ENCODE results near the gene PFKL.
"Not testable (repeated sequence)": the region's sequence is repeated elsewhere in the genome, so short reads cannot be mapped to it uniquely, and the experiment has no call there.

Gene PFKL

DNA sequence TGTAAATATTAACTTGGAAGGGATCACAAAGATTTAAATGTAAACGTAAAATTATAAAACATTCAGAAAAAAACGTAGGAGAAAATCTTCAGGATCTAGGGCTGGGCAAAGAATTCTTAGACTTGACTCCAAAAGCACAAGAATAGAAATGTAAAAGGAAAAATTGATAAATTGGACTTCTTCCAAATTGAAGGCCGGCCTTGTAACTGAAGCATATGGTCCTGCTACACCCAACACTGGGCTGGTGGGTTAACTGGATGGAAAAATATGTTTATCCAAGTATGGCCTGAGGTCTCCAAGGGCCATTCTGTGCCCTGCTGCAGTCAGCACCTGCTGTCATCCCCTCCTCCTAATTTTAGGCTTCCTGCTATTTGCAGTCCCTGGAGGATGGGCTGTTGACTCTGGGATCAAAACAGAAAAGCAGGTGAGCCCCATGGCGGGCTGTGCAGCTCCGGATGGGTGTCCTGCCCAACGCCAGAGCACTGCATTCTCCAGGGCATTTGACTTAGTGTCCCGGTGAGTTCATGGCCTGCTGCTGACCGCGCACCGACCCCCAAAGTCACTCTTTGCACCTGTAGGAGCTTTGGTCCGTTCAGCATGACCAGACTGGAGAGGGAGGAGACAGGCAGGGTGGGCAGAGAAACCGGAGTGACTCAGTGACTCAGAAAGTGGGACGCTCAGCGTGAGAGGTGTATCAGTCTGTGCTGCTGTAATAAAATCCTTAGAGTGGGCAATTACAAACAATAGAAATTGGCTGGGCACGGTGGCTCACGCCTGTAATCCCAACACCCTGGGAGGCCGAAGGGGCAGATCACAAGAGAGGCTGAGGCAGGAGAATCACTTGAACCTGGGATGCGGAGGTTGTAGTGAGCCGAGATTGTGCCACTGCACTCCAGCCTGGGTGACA, 20.2 kb upstream of the PFKL start:
- DNase-seq, result no peak

DNA sequence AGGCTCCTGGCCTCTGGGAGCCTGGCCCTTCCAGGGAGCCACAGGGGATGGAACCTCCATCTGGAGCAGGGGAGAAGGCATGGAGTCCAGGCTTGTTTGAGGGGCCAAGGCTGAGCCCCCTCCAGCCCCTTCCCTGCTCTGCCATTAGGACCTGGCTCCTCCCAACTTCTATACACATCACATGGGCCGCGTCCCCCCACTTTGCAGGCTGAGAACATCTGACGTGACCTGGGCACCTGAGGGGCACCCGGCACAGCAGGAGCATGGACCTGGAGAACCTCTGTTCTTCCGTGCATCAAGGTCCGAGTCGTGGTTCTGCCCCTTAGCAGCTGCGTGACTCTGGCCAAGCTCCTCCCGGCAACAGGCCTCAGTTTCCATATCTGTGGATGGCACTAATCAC, 18.1 kb upstream of the PFKL start:
- DNase-seq, result no peak

DNA sequence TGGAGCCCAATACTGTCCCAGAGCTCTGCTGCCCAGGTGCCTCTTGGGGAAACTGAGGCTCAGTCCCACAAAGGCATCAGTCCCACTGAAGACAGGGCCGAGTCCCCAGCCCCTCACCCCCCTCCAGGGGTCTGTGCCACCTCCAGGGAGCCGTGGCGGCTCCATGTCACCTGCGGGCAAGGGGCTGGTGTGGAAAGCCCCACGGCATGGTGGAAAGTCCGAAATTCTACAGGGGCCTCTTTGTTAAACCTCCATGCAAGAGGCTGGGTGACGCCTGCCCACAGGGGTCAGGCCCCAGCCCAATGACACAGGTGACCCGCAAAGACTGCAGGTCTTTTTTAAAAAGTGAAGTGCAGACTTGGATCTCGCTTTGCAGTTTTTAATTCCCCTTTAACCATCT, 17.5 kb upstream of the PFKL start:
- no peak for DNase-seq

DNA sequence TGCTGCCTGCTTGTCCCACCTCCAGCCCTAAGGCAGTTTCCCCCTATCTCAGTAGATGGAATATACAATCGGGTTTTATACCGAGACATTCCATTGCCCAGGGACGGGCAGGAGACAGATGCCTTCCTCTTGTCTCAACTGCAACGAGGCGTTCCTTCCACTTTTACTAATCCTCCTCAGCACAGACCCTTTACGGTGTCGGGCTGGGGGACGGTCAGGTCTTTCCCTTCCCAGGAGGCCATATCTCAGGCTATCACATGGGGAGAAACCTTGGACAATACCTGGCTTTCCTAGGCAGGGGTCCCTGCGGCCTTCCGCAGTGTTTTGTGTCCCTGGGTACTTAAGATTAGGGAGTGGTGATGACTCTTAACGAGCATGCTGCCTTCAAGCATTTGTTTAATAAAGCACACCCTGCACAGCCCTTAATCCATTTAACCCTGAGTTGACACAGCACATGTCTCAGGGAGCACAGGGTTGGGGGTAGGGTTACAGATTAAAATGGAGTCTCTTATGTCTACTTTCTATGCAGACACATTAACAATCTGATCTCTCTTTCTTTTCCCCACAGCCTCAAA, 16.6 kb upstream of the PFKL start:
- not testable (repeated sequence) for DNase-seq

DNA sequence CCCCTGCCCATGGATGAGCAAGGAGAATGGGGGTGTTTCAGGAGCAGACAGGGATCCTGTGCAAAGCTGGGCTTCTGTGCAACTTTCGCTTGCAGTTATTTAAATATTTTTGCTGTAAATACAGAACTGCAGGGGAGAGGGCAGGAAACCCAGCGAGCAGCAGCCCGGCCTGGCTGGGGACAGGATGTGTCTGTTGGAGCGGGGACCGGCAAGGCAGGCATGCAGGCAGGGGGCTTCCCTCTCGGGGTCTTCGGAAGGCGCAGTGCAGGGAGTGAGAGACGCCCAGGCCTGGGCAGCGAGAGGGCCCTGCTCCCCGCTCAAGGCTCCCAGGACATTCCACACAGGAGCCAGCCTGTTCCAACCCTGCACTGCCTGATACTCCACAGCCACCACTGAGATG, 15.9 kb upstream of the PFKL start:
- DNase-seq, result no peak

DNA sequence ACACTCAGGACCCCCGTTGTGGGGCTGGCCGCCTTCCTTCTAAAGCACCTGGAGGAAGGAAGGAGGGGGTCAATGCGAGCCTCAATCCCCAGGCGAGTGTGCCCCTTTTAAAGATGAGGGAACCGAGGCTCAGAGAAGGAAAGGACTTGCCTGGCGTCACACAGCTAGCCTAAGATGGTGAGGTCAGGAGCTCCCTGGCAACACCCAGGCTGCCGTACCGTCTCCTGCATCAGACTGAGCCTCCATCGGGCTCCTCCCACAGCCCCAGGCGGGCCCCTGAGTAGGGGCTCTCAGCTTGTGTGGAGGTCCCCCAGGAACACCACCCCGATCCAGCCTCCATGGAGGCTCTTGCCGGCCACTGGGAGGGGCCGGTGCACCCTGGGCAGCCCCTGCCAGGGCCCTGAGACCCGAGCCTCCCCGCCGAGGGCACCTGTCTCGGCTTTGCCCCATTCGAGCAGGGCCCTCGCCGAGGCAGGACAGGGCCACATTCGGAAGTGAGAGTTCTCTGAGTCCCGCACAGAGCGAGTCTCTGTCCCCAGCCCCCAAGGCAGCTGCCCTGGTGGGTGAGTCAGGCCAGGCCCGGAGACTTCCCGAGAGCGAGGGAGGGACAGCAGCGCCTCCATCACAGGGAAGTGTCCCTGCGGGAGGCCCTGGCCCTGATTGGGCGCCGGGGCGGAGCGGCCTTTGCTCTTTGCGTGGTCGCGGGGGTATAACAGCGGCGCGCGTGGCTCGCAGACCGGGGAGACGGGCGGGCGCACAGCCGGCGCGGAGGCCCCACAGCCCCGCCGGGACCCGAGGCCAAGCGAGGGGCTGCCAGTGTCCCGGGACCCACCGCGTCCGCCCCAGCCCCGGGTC, 14.5 kb upstream of the PFKL start, which contains the start of gene AIRE:
AIRE (plus strand) TSS at position 739 of the 855 bp plus-strand sequence. CDS start 131 bp downstream, outside the sequence.
- no peak for DNase-seq

DNA sequence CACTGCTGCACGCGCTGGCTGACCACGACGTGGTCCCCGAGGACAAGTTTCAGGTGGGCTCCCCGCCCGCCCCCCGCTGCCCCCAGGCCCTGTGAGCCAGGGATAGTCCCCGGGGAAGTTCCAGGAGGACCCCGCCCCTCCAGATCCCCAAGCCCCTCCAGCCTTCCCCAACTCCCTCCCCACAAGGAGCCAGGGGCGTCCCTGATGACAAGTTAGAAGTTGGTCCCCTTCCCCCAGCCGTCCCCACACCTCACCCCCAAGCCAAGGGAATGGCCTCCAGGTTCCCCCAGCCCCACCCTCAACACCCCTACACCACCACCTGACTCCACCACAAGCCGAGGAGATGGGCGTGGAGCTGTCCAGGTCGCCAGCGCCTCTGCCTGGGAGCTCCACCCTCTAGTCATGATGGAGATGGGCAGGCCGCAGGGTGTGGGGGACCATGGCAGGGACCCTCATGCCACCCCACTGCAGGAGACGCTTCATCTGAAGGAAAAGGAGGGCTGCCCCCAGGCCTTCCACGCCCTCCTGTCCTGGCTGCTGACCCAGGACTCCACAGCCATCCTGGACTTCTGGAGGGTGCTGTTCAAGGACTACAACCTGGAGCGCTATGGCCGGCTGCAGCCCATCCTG, 13.7 kb upstream of the PFKL start:
- no peak for DNase-seq

DNA sequence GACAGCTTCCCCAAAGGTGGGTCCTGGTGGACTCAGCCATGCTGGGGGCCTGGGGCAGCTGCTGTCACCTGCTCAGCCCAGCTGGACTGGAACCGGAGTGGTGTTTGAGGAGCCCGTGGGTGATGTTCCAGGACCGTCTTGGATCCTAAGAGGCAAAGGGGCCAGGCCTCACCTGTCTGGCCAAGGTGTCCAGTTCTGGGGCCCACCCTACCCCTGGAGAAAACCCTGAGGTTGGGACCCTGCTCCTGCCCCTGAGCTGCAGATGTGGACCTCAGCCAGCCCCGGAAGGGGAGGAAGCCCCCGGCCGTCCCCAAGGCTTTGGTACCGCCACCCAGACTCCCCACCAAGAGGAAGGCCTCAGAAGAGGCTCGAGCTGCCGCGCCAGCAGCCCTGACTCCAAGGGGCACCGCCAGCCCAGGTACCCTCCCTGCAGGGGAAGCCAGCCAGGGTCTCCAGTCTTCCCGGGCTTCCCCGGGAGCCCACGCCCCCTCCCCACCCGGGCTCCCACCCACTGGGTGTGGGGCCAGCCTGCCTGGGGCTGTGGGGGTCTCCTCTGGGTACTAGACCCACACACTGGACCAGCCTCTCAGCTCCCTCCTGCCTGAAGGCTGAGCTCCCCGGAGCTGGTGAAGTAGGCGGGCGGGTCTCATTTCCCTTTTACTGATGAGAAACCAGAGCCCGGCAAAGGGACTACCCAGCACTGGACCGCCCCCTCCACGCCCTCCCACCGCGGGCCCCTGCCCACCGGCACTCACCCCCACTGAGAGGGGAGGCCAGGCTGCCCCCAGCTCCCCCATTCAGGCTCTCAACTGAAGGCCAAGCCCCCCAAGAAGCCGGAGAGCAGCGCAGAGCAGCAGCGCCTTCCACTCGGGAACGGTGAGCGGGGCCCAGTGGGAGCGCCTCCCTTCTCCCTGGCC, 12.9 kb upstream of the PFKL start:
- no peak for DNase-seq

DNA sequence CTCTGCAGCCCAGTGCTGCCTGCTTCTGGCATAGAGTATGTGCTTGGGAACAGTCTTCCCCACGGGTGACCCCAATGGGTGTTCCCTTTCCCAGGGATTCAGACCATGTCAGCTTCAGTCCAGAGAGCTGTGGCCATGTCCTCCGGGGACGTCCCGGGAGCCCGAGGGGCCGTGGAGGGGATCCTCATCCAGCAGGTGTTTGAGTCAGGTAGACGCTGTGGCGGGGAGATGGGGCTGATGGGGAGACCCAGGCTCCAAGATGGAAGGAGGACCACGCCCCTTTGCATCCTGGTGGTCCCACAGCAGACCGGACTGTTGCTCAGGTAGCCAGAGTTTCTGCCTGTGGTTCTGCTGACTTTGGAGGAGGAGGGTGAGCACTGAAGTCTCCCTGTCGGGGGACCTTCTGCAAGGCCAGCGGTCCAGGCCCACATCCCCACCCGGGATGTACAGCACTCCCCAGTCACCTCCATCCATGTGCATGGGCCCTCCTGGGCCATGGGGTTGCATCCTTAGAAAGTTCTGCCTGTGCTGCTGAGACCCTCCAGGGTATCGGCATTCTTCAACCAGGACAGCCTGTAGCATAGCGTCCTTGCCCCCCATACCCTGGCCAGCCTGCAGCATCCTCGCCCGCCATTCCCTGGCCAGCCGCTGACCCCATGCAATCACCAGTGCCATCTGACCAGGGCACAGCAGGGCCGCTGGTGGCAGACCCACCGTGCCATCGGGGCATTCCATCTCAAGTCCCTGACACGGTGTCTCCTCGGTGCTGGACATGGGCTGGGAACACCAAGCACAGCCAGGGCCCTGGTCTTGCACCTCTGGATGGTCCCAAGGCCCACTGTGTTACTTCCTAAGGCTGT, 11.4 kb upstream of the PFKL start:
- DNase-seq, result no peak

DNA sequence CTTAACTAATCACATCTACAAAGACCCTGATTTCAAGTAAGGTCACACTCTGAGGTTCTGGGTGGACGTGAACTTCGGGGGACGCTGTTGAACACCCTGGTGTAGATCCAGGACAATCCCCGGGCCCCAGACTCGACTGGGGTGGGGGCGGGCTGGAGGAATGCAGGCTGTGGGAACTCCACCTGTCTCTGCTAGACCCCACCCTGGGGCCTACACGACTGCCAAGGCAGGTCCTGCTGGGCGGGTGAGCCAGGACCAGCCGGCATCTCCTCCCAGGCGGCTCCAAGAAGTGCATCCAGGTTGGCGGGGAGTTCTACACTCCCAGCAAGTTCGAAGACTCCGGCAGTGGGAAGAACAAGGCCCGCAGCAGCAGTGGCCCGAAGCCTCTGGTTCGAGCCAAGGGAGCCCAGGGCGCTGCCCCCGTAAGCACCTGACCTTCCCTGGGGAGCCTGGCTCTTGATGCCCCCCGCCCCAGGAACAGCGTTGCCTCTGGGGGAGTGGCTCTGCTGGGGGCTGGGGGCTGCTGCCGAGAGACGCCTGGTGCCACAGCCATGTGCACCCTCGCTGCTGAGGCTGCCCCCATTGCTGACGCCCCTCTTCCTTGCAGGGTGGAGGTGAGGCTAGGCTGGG, 10.4 kb upstream of the PFKL start:
- no peak for DNase-seq

DNA sequence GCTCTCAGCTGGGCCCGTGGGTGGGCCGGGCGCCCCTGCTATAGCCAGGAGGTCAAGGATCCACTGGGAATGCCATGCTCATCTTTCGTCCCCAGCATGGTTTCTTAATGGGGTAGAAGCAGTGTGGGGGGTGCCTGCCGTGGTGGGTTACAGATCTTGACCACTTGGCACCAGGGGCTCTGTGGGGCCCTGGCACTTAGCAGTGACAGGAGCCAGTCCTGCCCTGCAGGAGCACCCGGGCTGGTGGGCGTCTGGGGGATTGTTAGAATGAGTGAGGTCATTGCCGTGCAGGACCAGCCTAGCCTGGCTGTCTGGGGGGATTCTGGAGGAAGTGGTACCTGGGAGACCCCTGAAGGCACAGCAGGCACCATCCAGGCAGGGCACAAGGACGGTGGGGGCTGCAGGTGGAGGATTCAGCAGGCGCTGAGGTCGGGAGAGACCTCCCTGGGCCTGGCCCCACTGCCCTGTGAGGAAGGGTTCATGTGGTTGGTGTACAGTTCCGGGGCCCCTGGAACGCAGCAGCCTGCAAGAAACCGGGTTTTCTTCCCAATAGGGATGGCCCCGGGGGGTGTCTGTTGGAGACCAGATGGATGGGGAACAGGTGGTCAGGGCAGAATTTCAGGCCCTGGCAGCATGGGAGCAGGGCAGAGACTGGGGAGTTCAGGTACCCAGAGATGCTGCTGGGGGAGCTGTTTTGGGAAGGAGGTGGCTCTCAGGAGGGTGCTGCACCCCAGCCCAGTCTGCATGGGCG, 9.4 kb upstream of the PFKL start:
- no peak for DNase-seq

DNA sequence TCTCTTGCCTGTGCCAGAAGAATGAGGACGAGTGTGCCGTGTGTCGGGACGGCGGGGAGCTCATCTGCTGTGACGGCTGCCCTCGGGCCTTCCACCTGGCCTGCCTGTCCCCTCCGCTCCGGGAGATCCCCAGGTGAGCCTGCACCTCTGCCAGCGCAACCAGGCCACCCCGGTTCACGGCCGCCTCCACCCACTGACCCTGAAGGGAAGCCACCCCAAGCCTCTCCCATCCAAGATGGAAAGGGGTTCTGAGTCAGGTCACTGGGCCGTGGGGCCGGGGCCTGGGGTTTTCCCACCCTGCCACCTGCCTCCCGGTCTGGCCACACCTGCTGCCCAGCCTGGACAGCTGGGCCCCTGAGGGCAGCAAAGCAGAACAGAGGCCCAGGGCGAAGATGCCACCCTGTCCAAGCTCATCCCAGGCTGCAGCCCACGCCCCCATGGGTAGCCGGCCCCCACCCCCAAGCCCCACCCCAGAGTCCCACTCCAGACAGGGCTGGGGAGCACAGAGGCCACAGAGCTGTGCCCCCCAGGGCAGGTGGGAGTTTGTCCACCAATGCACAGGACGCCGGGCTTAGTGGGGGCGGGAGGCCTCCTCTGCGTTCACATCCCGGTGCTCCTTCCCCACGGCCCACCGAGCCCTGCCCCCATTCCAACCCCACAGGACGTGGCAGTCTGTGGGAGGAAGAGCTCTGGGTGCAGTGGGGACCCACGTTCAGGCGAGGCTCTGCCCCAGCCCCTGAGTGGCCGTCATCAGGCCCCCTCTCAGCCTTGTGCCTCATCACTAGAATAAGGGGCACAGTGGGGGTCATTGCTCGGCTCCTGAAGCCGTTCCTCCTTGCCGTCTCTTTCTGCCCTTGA, 8.5 kb upstream of the PFKL start:
- DNase-seq, result no peak

DNA sequence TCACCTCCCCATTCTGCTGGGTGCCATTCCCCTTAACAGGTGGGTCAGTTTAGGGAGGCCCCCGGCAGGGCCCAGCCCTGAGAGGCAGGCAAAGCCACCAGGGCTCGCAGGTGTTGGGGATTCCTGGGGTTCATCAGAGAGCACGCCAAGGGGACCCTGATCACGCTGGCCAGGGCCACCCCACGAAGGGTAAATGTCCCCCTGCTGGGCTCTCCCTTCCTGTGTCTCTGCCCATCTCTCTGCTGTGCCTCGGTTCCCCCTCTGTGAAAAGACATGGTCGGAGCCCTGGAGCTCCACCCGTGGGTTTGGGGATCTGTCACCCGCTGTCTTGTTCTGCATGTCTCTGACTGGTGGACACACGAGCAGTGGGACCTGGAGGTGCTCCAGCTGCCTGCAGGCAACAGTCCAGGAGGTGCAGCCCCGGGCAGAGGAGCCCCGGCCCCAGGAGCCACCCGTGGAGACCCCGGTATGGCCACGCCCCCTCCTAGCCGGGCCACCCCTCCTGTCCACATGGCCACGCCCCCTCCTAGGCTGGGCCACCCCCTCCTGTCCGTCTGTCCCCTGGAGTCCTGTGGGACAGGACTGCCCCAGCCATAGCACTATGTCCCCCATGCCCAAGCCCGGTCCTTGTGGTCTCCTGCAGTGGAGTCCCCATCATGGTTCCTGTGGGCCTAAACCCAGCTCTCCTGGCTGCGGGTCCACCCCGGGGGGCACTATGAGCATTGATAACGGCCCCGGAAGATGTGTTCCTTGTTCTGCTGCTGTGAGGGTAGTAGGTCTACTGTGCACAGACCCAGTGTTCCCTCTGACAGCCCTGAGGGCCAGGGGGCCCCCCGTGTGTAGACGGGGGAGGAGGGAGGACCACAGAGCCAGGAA, 7.7 kb upstream of the PFKL start:
- DNase-seq, result no peak

DNA sequence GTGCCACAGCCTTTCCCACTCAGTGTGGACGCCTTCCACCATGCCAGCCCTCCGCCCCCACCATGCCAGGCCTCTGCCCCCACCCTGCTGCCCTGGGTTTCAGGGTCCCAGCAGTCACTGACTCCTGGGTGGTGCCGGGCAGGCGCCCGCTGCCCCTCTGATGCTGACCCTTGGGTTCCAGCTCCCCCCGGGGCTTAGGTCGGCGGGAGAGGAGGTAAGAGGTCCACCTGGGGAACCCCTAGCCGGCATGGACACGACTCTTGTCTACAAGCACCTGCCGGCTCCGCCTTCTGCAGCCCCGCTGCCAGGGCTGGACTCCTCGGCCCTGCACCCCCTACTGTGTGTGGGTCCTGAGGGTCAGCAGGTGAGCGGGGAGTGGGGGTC, 7.0 kb upstream of the PFKL start:
- DNase-seq, result no peak

DNA sequence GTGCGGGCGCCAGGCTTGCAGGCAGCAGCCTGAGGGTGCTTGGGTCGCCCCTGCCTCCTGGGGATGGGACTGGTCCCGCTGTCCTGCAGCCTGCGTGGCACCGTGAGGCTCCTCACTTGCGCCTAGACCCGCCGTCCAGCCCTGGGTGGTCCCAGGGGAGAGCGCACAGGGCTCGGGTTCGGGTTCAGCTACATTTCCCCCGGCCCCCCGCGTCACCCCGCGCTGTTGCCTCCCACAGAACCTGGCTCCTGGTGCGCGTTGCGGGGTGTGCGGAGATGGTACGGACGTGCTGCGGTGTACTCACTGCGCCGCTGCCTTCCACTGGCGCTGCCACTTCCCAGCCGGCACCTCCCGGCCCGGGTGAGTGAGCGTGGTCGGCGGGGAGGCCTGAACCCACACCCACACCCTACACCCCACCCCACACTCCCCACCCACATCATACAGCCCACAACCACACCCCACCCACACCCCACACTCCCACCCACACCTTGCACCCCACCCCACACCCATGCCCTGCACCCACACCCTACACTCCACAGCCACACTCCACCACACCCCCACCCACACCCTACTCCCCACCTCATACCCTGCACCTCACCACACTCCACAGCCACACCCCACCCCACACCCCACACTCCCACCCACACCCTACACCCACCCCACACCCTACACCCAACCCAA, 6.2 kb upstream of the PFKL start:
- DNase-seq, result no peak

DNA sequence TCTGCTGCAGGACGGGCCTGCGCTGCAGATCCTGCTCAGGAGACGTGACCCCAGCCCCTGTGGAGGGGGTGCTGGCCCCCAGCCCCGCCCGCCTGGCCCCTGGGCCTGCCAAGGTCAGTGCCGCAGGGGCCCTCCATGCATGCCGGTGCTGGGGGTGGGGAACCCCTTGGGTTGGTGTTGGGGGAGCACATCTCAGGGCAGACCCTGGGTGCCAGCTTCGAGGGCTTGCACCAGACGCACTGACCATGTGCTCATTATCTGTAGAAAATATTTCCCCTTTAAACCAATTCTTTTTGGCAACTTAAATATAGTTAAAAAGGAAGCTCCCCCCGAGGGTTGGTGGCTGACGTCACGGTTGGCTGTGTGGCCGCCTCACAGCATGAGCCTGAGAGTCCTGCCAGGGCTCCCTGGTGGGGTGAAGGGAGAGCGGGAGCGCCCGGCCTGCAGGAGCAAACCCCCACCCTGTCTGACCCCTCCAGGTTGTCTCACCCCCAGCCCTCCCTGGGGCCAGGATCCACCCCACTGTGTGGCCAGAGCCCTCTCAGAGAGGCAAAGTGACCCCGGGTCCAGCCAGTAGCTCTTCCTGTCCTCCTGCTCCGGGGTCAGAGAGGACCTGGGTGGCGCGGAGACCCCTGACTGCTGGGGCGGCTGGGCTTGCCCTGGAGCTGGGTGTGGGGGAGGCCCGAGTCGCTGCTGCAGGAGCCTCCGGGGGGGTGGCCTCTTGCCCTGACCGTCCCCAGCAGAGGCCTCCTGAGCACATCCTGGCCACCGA, 5.3 kb upstream of the PFKL start:
- no peak for DNase-seq
